H9 (cell line): ENCODE data around the gene OPHN1. TPM values are rescaled to one million over a fixed set of nuclear protein-coding genes. Genes with fewer than 3 reads are reported as not detected.

Experiments used
- DNase-seq: peaks from one replicate; pipeline ENCODE4 v3.0.0-alpha.2; 2017
- H2AFZ ChIP-seq: one replicate; pipeline ENCODE4 v1.6.1; 2013; ENCODE audit warnings: mild to moderate bottlenecking, low read length, control low read depth, moderate library complexity
- H2AK5ac ChIP-seq: 2 replicates; pipeline ENCODE4 v1.6.1; 2013; ENCODE audit warnings: low read length, control low read depth, mixed read lengths; ENCODE audit not compliant: insufficient read length
- H2BK120ac ChIP-seq: one replicate; pipeline ENCODE4 v1.6.1; 2013; ENCODE audit warnings: low read depth, mild to moderate bottlenecking, low read length, control low read depth, inconsistent platforms; ENCODE audit not compliant: poor library complexity, severe bottlenecking
- H2BK12ac ChIP-seq: 2 replicates; pipeline ENCODE4 v1.6.1; 2013; ENCODE audit warnings: low read length, control low read depth, mixed read lengths, low read depth; ENCODE audit not compliant: insufficient read length
- H2BK15ac ChIP-seq: 2 replicates; pipeline ENCODE4 v1.6.1; 2013; ENCODE audit warnings: low read depth, low read length, control low read depth
- H2BK20ac ChIP-seq: one replicate; pipeline ENCODE4 v1.6.1; 2013; ENCODE audit warnings: low read depth, mild to moderate bottlenecking, low read length, control low read depth, inconsistent platforms; ENCODE audit not compliant: poor library complexity, severe bottlenecking
- H2BK5ac ChIP-seq: 2 replicates; pipeline ENCODE4 v1.6.1; 2013; ENCODE audit warnings: low read length, control low read depth, mixed read lengths; ENCODE audit not compliant: insufficient read length
- H3K14ac ChIP-seq: 2 replicates; pipeline ENCODE4 v1.6.1; 2013; ENCODE audit warnings: low read length, control low read depth; ENCODE audit not compliant: insufficient read depth
- H3K18ac ChIP-seq: 2 replicates; pipeline ENCODE4 v1.6.1; 2013; ENCODE audit warnings: low read depth, mild to moderate bottlenecking, mixed read lengths, low read length, control low read depth; ENCODE audit not compliant: insufficient read length
- H3K23ac ChIP-seq: 2 replicates; pipeline ENCODE4 v1.6.1; 2013; ENCODE audit warnings: low read length, control low read depth, mixed read lengths, low read depth; ENCODE audit not compliant: insufficient read length
- H3K23me2 ChIP-seq: 2 replicates; pipeline ENCODE4 v1.6.1; 2013; ENCODE audit warnings: low read depth, mild to moderate bottlenecking, mixed read lengths, low read length, control low read depth; ENCODE audit not compliant: insufficient read length, poor library complexity, severe bottlenecking
- H3K27ac ChIP-seq: 2 replicates; pipeline ENCODE4 v1.5.1; 2013; ENCODE audit warnings: low read length, control low read depth, mixed read lengths, low read depth; ENCODE audit not compliant: insufficient read length
- H3K27me3 ChIP-seq: 2 replicates; pipeline ENCODE4 v1.6.1; 2013; ENCODE audit warnings: low read length, control low read depth, inconsistent platforms; ENCODE audit not compliant: insufficient read depth
- H3K4ac ChIP-seq: 2 replicates; pipeline ENCODE4 v1.6.1; 2013; ENCODE audit warnings: low read depth, mild to moderate bottlenecking, control low read depth, inconsistent platforms, low read length, moderate library complexity
- H3K4me1 ChIP-seq: 2 replicates; pipeline ENCODE4 v1.6.1; 2013; ENCODE audit warnings: low read length, control low read depth, inconsistent platforms; ENCODE audit not compliant: insufficient read depth
- H3K4me2 ChIP-seq: 2 replicates; pipeline ENCODE4 v1.6.1; 2013; ENCODE audit warnings: low read length, control low read depth, mixed read lengths; ENCODE audit not compliant: insufficient read length, insufficient read depth
- H3K56ac ChIP-seq: 2 replicates; pipeline ENCODE4 v1.6.1; 2013; ENCODE audit warnings: low read depth, mild to moderate bottlenecking, mixed read lengths, low read length, control low read depth; ENCODE audit not compliant: insufficient read length
- H3K79me1 ChIP-seq: 2 replicates; pipeline ENCODE4 v1.6.1; 2013; ENCODE audit warnings: low read depth, mild to moderate bottlenecking, moderate library complexity, low read length, control low read depth, inconsistent platforms; ENCODE audit not compliant: insufficient read depth, poor library complexity, severe bottlenecking
- H3K79me2 ChIP-seq: 2 replicates; pipeline ENCODE4 v1.6.1; 2013; ENCODE audit warnings: low read length, control low read depth, inconsistent platforms; ENCODE audit not compliant: insufficient read depth
- H3K9ac ChIP-seq: 2 replicates; pipeline ENCODE4 v1.6.1; 2013; ENCODE audit warnings: low read length, control low read depth, mixed read lengths; ENCODE audit not compliant: insufficient read length; ENCODE audit errors: extremely low read depth
- H3K9me3 ChIP-seq: one replicate; pipeline ENCODE4 v1.6.1; 2013; ENCODE audit warnings: low read depth, low read length, inconsistent platforms; ENCODE audit not compliant: control insufficient read depth
- H3T11ph ChIP-seq: one replicate; pipeline ENCODE4 v1.6.1; 2013; ENCODE audit warnings: mild to moderate bottlenecking, low read length, control low read depth, inconsistent platforms
- H4K20me1 ChIP-seq: one replicate; pipeline ENCODE4 v1.6.1; 2013; ENCODE audit not compliant: control insufficient read depth, insufficient read length, insufficient read depth
- H4K5ac ChIP-seq: 2 replicates; pipeline ENCODE4 v1.6.1; 2013; ENCODE audit warnings: low read depth, mild to moderate bottlenecking, mixed read lengths, low read length, control low read depth; ENCODE audit not compliant: insufficient read length
- H4K8ac ChIP-seq: replicated peaks from 2 replicates; pipeline ENCODE4 v1.6.1; 2013; ENCODE audit warnings: low read length, control low read depth, mixed read lengths, low read depth; ENCODE audit not compliant: insufficient read length
- H4K91ac ChIP-seq: 2 replicates; pipeline ENCODE4 v1.6.1; 2013; ENCODE audit warnings: low read depth, mild to moderate bottlenecking, moderate library complexity, mixed read lengths, low read length, control low read depth; ENCODE audit not compliant: insufficient read length
- H3K27ac Mint-ChIP-seq, 3 experiments: 2 replicates in 2 of 3; 3 replicates in 1 of 3; pipeline ENCODE4 v1.8.0; 2020 to 2021; ENCODE audit warnings: mixed read lengths in 3 of 3, mild to moderate bottlenecking in 1 of 3, moderate library complexity in 1 of 3
- H3K27me3 Mint-ChIP-seq: 2 replicates; pipeline ENCODE4 v1.8.0; 2021; ENCODE audit warnings: low read depth, mild to moderate bottlenecking, moderate library complexity, mixed read lengths
- H3K36me3 Mint-ChIP-seq, 3 experiments: 2 replicates in 2 of 3; 3 replicates in 1 of 3; pipeline ENCODE4 v1.8.0; 2020 to 2021; ENCODE audit warnings: low read depth in 3 of 3, mixed read lengths in 3 of 3; ENCODE audit not compliant: insufficient read depth in 1 of 3
- H3K4me1 Mint-ChIP-seq, 2 experiments: 2 replicates each; pipeline ENCODE4 v1.8.0; 2020; ENCODE audit warnings: mixed read lengths in 2 of 2
- H3K4me3 Mint-ChIP-seq, 2 experiments: 2 replicates in 1 of 2; 3 replicates in 1 of 2; pipeline ENCODE4 v1.8.0; 2020 to 2021; ENCODE audit warnings: mild to moderate bottlenecking in 2 of 2, mixed read lengths in 2 of 2, moderate library complexity in 1 of 2
- H3K9me3 Mint-ChIP-seq, 2 experiments: 2 replicates in 1 of 2; 3 replicates in 1 of 2; pipeline ENCODE4 v1.8.0; 2020; ENCODE audit warnings: mild to moderate bottlenecking in 2 of 2, mixed read lengths in 2 of 2, moderate library complexity in 1 of 2
- CTCF ChIP-seq: fragments of 200-600 bp; sonication (generic); conservative IDR thresholded peaks from 3 replicates; pipeline ENCODE4 v1.8.0; 2021; ENCODE audit warnings: antibody characterized with exemption, mild to moderate bottlenecking
- WGBS: extraction: QIAGEN DNeasy Blood & Tissue Kit; methylation state at CpG from one replicate; pipeline ENCODE4 v1.1.7; 2013; ENCODE audit warnings: missing lambda C conversion rate, low lambda C conversion rate, mixed read lengths; ENCODE audit not compliant: insufficient read length; ENCODE audit errors: extremely low coverage; 5-methylcytosine and 5-hydroxymethylcytosine counted together
- total RNA-seq: library from RNA; stranded (reverse); gene quantifications from 2 replicates; pipeline ENCODE4 v1.2.1, GENCODE V29; 2021

OPHN1 gene
- total RNA-seq, 1 experiment from 2014 or later = 1.5 TPM

GRCh38 chrX:68363984-68364383 lies 69.3 kb downstream of the OPHN1 start:
- no peak overlapping the region for H3K27ac ChIP-seq
- no CpG with 5 or more reads among the region's 2 CpGs for WGBS
- no peak overlapping the region for H3K4ac ChIP-seq
- H4K91ac ChIP-seq = no peak overlapping the region
- H3K9ac ChIP-seq = no peak overlapping the region
- no peak overlapping the region for H3K14ac ChIP-seq
- H2BK20ac ChIP-seq = no peak overlapping the region
- H2BK120ac ChIP-seq = no peak overlapping the region
- no peak for TF ChIP-seq CTCF
- no peaks in the 10 kb centered on the region for H3K79me1 ChIP-seq
- H4K20me1 ChIP-seq = no peaks in the 10 kb centered on the region
- H3K23ac ChIP-seq = no peak overlapping the region
- no peak overlapping the region for H2BK15ac ChIP-seq
- Mint-ChIP-seq H3K9me3 (peaks cover 67 to 70% of the 10 kb centered on the region in 2 experiments), H3K4me3 (no peak overlapping the region), H3K27me3 (no peaks in the 10 kb centered on the region), H3K36me3 (no peaks in the 10 kb centered on the region; a peak in 2 of 7 replicates), H3K27ac (no peak overlapping the region), H3K4me1 (no peaks in the 10 kb centered on the region)
- H2BK5ac ChIP-seq = no peak overlapping the region
- H3K27me3 ChIP-seq = no peaks in the 10 kb centered on the region
- no peak overlapping the region for H2AFZ ChIP-seq
- H3K79me2 ChIP-seq = no peaks in the 10 kb centered on the region
- peaks cover 45% of the 10 kb centered on the region for H3K9me3 ChIP-seq
- no peak overlapping the region for H4K5ac ChIP-seq
- DNase-seq = no peak
- no peak overlapping the region for H3K56ac ChIP-seq
- H3K4me2 ChIP-seq = no peak overlapping the region
- H3K23me2 ChIP-seq = no peaks in the 10 kb centered on the region
- no peak overlapping the region for H2AK5ac ChIP-seq
- no peaks in the 10 kb centered on the region for H3K4me1 ChIP-seq
- no peak overlapping the region for H2BK12ac ChIP-seq
- no peak overlapping the region for H3K18ac ChIP-seq
- H4K8ac ChIP-seq = no peak overlapping the region
- no peak overlapping the region for H3T11ph ChIP-seq
